NAMALWA (cell line): ENCODE data around the gene PDGFRB.
A peak's percentile ranks its signal among the peaks of the same experiment; 100 is the strongest.

Experiments
- DNase-seq: peaks from one replicate; pipeline ENCODE4 v3.0.0-alpha.2; 2015; ENCODE audit warnings: low spot score

Gene PDGFRB

GRCh38 chr5:150081541-150082283, 73.9 kb downstream of the PDGFRB start:
- peak; percentile 17 for DNase-seq

GRCh38 chr5:150080696-150081435, 74.8 kb downstream of the PDGFRB start:
- DNase-seq, result no peak

GRCh38 chr5:150079909-150080461, 75.7 kb downstream of the PDGFRB start:
- no peak for DNase-seq

GRCh38 chr5:150078802-150079689, 76.6 kb downstream of the PDGFRB start:
- no peak for DNase-seq

GRCh38 chr5:150077996-150078801, 77.4 kb downstream of the PDGFRB start:
- DNase-seq, result no peak

- no peak for DNase-seq
Measured at GRCh38 chr5:150077060-150077459, 78.6 kb downstream of the PDGFRB start.

GRCh38 chr5:150075806-150076205, 79.8 kb downstream of the PDGFRB start:
- peak; percentile 29 for DNase-seq

- no peak for DNase-seq
Measured at GRCh38 chr5:150075233-150075632, 80.4 kb downstream of the PDGFRB start.

GRCh38 chr5:150073677-150074076, 82.0 kb downstream of the PDGFRB start:
- no peak for DNase-seq

- no peak for DNase-seq
Measured at GRCh38 chr5:150073086-150073625, 82.5 kb downstream of the PDGFRB start.

GRCh38 chr5:150070821-150071220, 84.8 kb downstream of the PDGFRB start:
- no peak for DNase-seq

GRCh38 chr5:150069672-150070627, 85.7 kb downstream of the PDGFRB start:
- DNase-seq, result no peak

GRCh38 chr5:150068961-150069645, 86.5 kb downstream of the PDGFRB start:
- DNase-seq, result no peak

GRCh38 chr5:150068472-150068871, 87.2 kb downstream of the PDGFRB start:
- no peak for DNase-seq

GRCh38 chr5:150068071-150068470, 87.6 kb downstream of the PDGFRB start:
- no peak for DNase-seq

- DNase-seq, result no peak
Measured at GRCh38 chr5:150067405-150067960, 88.2 kb downstream of the PDGFRB start.

GRCh38 chr5:150066901-150067396, 88.7 kb downstream of the PDGFRB start:
- no peak for DNase-seq

GRCh38 chr5:150066436-150066835, 89.2 kb downstream of the PDGFRB start:
- no peak for DNase-seq

GRCh38 chr5:150065886-150066285, 89.8 kb downstream of the PDGFRB start:
- DNase-seq, result no peak
